A673 (cell line): Measurements from ENCODE around the gene NFKB2.

ENCODE experiments used
- EZH2 ChIP-seq: fragments of 200-600 bp; sonication (generic); IDR thresholded peaks from 2 replicates; pipeline ENCODE4 v1.6.1; 2017; ENCODE audit warnings: borderline replicate concordance, low read depth, mild to moderate bottlenecking, mixed read lengths, antibody characterized with exemption, low read length; ENCODE audit not compliant: poor library complexity, severe bottlenecking
- TF ChIP-seq, protein P1 (sequence below): fragments of 300-800, 200-600 bp; sonication (generic); conservative IDR thresholded peaks from 2 replicates; pipeline ENCODE4 v1.5.1; 2017; ENCODE audit warnings: low read depth, mild to moderate bottlenecking, antibody characterized with exemption, low read length, moderate library complexity, mixed read lengths

DNA sequence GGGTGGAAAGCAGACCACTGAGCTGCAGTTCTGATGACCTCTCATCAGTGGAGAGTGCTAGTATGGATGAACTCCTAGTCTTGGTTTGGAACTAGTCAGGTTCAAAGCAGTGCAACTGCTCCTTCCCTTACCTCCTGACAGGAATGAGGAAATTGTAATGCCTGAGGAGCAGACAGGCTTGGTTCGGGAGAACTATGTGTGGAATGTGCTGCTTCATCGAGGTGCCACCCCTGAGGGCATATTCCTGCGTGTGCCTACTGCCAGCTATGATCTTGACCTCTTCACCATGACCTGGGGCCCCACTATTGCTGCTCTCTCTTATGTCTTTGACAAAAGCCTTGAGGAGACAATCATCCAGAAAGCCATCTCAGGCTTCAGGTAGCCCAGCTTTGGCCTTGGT is 27.4 kb upstream of the NFKB2 start:
- TF ChIP-seq, protein P1, sequence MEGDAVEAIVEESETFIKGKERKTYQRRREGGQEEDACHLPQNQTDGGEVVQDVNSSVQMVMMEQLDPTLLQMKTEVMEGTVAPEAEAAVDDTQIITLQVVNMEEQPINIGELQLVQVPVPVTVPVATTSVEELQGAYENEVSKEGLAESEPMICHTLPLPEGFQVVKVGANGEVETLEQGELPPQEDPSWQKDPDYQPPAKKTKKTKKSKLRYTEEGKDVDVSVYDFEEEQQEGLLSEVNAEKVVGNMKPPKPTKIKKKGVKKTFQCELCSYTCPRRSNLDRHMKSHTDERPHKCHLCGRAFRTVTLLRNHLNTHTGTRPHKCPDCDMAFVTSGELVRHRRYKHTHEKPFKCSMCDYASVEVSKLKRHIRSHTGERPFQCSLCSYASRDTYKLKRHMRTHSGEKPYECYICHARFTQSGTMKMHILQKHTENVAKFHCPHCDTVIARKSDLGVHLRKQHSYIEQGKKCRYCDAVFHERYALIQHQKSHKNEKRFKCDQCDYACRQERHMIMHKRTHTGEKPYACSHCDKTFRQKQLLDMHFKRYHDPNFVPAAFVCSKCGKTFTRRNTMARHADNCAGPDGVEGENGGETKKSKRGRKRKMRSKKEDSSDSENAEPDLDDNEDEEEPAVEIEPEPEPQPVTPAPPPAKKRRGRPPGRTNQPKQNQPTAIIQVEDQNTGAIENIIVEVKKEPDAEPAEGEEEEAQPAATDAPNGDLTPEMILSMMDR: no peak
- TF ChIP-seq EZH2: no peak
